ENCODE data around the gene TXNRD1.
"Not testable (repeated sequence)": the region's sequence is repeated elsewhere in the genome, so short reads cannot be mapped to it uniquely, and the experiment has no call there.

TXNRD1 gene

DNA sequence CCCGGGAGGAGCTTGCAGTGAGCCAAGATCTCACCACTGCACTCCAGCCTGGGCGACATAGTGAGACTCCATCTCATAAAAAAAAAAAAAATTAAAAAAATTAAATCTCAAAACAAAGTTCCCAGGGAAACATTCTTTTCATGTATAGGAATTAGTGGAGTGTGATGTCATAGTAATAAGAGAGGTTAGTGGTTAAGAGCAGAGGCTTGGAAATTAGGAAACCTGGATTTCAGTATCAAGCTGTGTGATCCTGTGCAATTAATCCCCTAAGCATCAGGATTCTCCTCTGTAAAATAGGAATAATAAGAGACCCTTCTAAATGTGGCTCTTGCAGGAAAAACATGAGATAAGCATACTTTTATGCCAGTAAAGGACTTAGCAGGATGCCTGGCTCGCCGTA lies 3.1 kb upstream of the TXNRD1 start:
- TF ChIP-seq, protein P1, sequence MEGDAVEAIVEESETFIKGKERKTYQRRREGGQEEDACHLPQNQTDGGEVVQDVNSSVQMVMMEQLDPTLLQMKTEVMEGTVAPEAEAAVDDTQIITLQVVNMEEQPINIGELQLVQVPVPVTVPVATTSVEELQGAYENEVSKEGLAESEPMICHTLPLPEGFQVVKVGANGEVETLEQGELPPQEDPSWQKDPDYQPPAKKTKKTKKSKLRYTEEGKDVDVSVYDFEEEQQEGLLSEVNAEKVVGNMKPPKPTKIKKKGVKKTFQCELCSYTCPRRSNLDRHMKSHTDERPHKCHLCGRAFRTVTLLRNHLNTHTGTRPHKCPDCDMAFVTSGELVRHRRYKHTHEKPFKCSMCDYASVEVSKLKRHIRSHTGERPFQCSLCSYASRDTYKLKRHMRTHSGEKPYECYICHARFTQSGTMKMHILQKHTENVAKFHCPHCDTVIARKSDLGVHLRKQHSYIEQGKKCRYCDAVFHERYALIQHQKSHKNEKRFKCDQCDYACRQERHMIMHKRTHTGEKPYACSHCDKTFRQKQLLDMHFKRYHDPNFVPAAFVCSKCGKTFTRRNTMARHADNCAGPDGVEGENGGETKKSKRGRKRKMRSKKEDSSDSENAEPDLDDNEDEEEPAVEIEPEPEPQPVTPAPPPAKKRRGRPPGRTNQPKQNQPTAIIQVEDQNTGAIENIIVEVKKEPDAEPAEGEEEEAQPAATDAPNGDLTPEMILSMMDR (IDR thresholded peaks at IDR 0.05; ENCODE audit: borderline replicate concordance, control extremely low read depth, extremely low read depth, insufficient read depth, missing control alignments), result no peak
- in situ Hi-C loops (cut with MboI; ENCODE audit: low sequenced_read_pairs, unreplicated experiment), result no loop called here
- no peak for DNase-seq (ENCODE audit: low spot score)

DNA sequence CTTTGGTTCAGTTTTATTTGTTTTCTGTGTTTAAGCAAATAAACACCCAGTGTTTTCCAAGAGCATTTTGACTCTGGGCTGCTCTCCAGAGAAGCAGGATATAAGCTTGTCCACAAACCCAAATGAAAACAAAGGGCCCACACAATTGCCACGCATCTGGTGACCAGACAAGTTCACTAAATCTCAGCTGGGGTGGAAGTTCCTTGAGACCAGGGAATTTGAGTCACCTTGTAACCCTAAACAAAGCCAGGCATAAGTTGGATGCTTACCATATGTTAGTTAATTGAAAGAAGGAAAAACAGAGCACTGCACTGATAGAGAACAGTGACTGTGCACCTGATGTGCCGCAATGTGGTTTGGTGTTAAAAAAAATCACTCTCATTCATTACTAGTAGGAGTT lies 1.6 kb upstream of the TXNRD1 start:
- in situ Hi-C loops (cut with MboI; ENCODE audit: low sequenced_read_pairs, unreplicated experiment), result no loop called here
- no peak for DNase-seq (ENCODE audit: low spot score)
- TF ChIP-seq, protein P1 (IDR thresholded peaks at IDR 0.05; ENCODE audit: borderline replicate concordance, control extremely low read depth, extremely low read depth, insufficient read depth, missing control alignments), result no peak

DNA sequence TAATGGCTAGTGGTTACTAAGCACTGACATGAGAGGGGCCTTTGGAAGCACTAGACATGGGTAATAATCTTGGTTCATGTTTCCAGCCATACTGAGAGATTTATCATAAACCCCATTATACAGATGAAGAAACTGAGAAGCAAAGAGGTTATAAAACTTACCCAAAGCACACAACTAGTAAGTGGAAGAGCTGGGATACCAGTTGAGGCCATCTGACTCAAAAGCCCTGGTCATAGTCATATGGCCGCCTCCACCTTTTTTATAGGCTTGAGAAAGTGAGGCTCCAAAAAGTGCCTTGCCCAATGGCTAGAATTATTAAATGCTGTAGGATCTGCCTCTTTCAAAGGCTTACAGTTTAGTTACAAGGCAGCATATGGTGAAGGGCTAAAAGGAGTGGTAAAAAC lies 944 bp downstream of the TXNRD1 start:
- TF ChIP-seq, protein P1 (IDR thresholded peaks at IDR 0.05; ENCODE audit: borderline replicate concordance, control extremely low read depth, extremely low read depth, insufficient read depth, missing control alignments), result no peak
- no peak for DNase-seq (ENCODE audit: low spot score)
- in situ Hi-C loops (cut with MboI; ENCODE audit: low sequenced_read_pairs, unreplicated experiment), result no loop called here

DNA sequence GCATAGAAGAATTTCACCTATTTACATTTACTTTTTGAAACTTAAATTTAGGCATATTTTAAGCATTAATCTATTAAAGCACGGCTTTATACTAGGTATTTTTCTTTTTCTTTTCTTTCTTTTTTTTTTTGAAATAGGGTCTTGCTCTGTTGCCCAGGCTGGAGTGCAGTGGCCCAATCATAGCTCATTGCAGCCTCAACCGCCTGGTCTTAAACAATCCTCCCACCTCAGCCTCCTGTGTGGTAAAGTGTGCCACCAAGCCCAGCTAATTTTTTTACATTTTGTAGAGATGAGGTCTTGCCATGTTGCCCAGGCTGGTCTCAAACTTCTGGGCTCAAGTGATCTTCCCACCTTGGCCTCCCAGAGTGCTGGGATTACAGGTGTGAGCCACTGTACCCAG lies 2.9 kb downstream of the TXNRD1 start:
- DNase-seq (ENCODE audit: low spot score); in situ Hi-C loops (cut with MboI; ENCODE audit: low sequenced_read_pairs, unreplicated experiment): not testable (repeated sequence)

DNA sequence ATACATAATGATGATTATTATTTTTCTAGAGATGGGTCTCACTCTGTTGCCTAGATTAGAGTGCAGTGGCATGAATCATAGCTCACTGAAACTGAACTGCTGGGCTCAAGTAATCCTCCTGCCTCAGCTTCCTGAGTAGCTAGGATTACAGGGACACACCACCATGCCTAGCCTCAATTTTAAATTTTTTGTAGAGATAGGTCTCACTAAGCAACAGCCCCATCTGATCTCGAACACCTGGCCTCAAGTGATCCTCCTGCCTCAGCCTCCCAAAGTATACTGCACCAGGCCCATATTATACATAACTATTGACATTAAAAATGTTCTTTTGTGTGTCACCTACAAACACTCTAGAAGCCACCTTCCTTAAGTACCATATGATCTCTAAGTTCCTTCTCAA lies 3.4 kb downstream of the TXNRD1 start:
- TF ChIP-seq, protein P1 (IDR thresholded peaks at IDR 0.05; ENCODE audit: borderline replicate concordance, control extremely low read depth, extremely low read depth, insufficient read depth, missing control alignments), result no peak

DNA sequence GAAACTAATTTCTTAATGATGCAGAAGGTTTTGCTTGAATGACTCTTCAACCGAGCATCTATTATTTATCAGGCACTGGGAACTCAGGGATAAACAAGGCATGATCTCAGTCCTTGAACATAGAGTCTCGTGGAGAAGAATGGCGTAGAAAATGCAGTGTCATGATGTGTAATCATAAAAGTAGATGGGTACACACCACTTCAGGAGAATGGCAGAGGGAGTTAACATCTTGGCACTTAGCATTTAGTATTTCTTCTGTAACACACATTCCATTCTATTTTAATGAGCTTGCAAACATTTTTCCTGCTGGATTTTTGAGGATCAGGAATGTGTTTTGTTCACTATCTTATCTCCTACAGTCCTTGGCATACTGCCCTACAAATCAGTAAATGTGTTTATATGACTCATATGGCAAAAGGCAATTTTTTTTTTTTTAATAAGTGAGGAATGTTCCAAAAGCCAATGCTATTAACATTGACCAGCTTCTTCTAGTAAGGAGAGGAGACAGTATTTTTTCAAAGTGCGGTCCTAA lies 3.8 kb downstream of the TXNRD1 start:
- no peak for DNase-seq (ENCODE audit: low spot score)
- TF ChIP-seq, protein P1 (IDR thresholded peaks at IDR 0.05; ENCODE audit: borderline replicate concordance, control extremely low read depth, extremely low read depth, insufficient read depth, missing control alignments), result no peak
- in situ Hi-C loops (cut with MboI; ENCODE audit: low sequenced_read_pairs, unreplicated experiment), result no loop called here

More for the DNA sequence above, 3.4 kb downstream of the TXNRD1 start:
- no peak for DNase-seq (ENCODE audit: low spot score)
- in situ Hi-C loops (cut with MboI; ENCODE audit: low sequenced_read_pairs, unreplicated experiment), result no loop called here

DNA sequence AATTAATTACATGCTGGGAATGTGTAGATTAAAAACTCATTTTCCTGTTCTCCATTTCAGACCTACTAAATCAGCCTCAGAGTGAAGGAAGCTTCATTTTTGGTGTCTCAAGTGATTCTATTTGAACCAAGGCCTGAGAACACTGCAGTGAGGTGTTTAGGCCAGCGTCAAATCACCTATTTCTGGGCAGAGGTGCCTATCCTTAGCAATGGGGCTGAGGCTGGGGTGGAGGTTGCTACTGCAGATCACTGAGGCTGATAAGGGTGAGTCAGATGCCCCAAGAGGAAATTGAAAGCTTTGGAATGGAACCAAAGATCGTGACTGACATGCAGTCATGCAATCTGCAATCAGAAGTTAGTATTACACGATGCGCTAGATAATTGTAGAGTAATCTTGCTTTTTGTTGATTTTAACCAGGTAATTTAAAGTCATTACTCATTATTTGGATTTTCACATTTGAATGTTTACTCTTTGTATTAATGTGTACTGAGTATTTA lies 4.4 kb downstream of the TXNRD1 start:
- TF ChIP-seq, protein P1 (IDR thresholded peaks at IDR 0.05; ENCODE audit: borderline replicate concordance, control extremely low read depth, extremely low read depth, insufficient read depth, missing control alignments), result no peak
- in situ Hi-C loops (cut with MboI; ENCODE audit: low sequenced_read_pairs, unreplicated experiment), result no loop called here
- DNase-seq (ENCODE audit: low spot score), result no peak

Measured in GM13976 (cell line).